Endothelial cell of umbilical vein (primary cell): ENCODE data around the gene FABP6. TPM values are rescaled to one million over a fixed set of nuclear protein-coding genes. Genes with fewer than 3 reads are reported as not detected.

ENCODE experiments used
- BruUV-seq: library from RNA; stranded (reverse); fragments of 400-500 nt; replicated peaks from 2 replicates; lab custom pipeline; 2021; lab: Mats Ljungman, UMichigan
- CTCF ChIA-PET: fragments of 300-600, 350-600 bp; sonication (Branson Sonifier 250); formaldehyde crosslinking; loops from one replicate; lab custom pipeline; 2021; ENCODE audit warnings: antibody characterized with exemption, inconsistent platforms; lab: Charles Lee
- POLR2A ChIA-PET: fragments of 300-600, 350-600 bp; sonication (Branson Sonifier 250); formaldehyde crosslinking; loops from one replicate; lab custom pipeline; 2021; ENCODE audit warnings: antibody characterized with exemption, inconsistent platforms; lab: Charles Lee
- DNase-seq: peaks from one replicate; pipeline ENCODE4 v3.0.0-alpha.2; 2011; ENCODE audit warnings: low read depth, low spot score
- FAIRE-seq: peaks from 2 replicates; lab custom pipeline; 2011; peaks lifted over from hg19 to GRCh38; lab: Jason Lieb, UNC
- H2AFZ ChIP-seq: 2 replicates; pipeline ENCODE4 v1.6.0; 2012; ENCODE audit warnings: low read depth, low read length, control low read depth, inconsistent platforms
- H3K27ac ChIP-seq: 2 replicates; pipeline ENCODE4 v1.5.1; 2011; ENCODE audit warnings: low read depth, mild to moderate bottlenecking, control low read depth, low read length, moderate library complexity; ENCODE audit not compliant: insufficient read depth
- H3K27me3 ChIP-seq, 2 experiments: 2 replicates each; pipeline versions ENCODE4 v1.6.0 to v1.6.1; 2011; ENCODE audit warnings: low read length in 2 of 2, mixed read lengths in 1 of 2; ENCODE audit not compliant: control insufficient read depth in 2 of 2, insufficient read depth in 2 of 2
- H3K36me3 ChIP-seq, 2 experiments: 2 replicates in 1 of 2; 3 replicates in 1 of 2; pipeline ENCODE4 v1.5.1; 2011; ENCODE audit warnings: low read length in 2 of 2, mild to moderate bottlenecking in 1 of 2, moderate library complexity in 1 of 2; ENCODE audit not compliant: control insufficient read depth in 2 of 2, insufficient read depth in 2 of 2; ENCODE audit errors: extremely low read depth in 1 of 2
- H3K4me1 ChIP-seq: 3 replicates; pipeline ENCODE4 v1.5.1; 2011; ENCODE audit warnings: mild to moderate bottlenecking, low read length; ENCODE audit not compliant: control insufficient read depth, insufficient read depth; ENCODE audit errors: extremely low read depth
- H3K4me2 ChIP-seq: 2 replicates; pipeline ENCODE4 v1.6.1; 2011; ENCODE audit warnings: low read length, control low read depth, mixed read lengths; ENCODE audit not compliant: insufficient read depth
- H3K4me3 ChIP-seq, 3 experiments: fragments of 200-600 bp in 1 of 3; sonication (generic), shearing (Covaris generic) in 1 of 3; replicated peaks in 1 of 3; 2 replicates each; pipeline ENCODE4 v1.5.1; 2011 to 2016; ENCODE audit warnings: control low read depth in 3 of 3, low read length in 3 of 3, mild to moderate bottlenecking in 2 of 3, inconsistent platforms in 1 of 3, low read depth in 1 of 3, moderate library complexity in 1 of 3; ENCODE audit not compliant: insufficient read depth in 1 of 3
- H3K79me2 ChIP-seq: 2 replicates; pipeline ENCODE4 v1.6.0; 2012; ENCODE audit warnings: low read length, inconsistent platforms; ENCODE audit not compliant: control insufficient read depth, insufficient read depth
- H3K9ac ChIP-seq: replicated peaks from 2 replicates; pipeline ENCODE3; 2011; ENCODE audit warnings: low read length, control low read depth; ENCODE audit not compliant: insufficient read depth; ENCODE audit errors: extremely low read depth
- H3K9me1 ChIP-seq: replicated peaks from 3 replicates; pipeline ENCODE4 v1.6.0; 2011; ENCODE audit warnings: mild to moderate bottlenecking, low read length; ENCODE audit not compliant: control insufficient read depth, insufficient read depth; ENCODE audit errors: extremely low read depth
- H3K9me3 ChIP-seq: replicated peaks from 2 replicates; pipeline ENCODE4 v1.5.1; 2012; ENCODE audit warnings: low read length, inconsistent platforms; ENCODE audit not compliant: control insufficient read depth, insufficient read depth
- H4K20me1 ChIP-seq: replicated peaks from 2 replicates; pipeline ENCODE3; 2011; ENCODE audit warnings: mild to moderate bottlenecking, low read length; ENCODE audit not compliant: control insufficient read depth, insufficient read depth; ENCODE audit errors: extremely low read depth
- EZH2 ChIP-seq: IDR thresholded peaks from 2 replicates; pipeline ENCODE4 v1.6.1; 2012; ENCODE audit warnings: borderline replicate concordance, low read depth, mild to moderate bottlenecking, moderate library complexity, low read length, inconsistent platforms; ENCODE audit not compliant: severe bottlenecking
- FOS ChIP-seq: IDR thresholded peaks from 2 replicates; pipeline ENCODE4 v1.6.1; 2011; ENCODE audit warnings: mild to moderate bottlenecking, low read length, moderate library complexity, borderline replicate concordance; ENCODE audit not compliant: insufficient read depth
- GATA2 ChIP-seq: IDR thresholded peaks from 2 replicates; pipeline ENCODE4 v1.7.0; 2011; ENCODE audit warnings: low read depth, mild to moderate bottlenecking, moderate library complexity, mixed read lengths, low read length; ENCODE audit not compliant: insufficient read length, insufficient read depth
- JUN ChIP-seq: IDR thresholded peaks from 2 replicates; pipeline ENCODE4 v1.6.1; 2011; ENCODE audit warnings: borderline replicate concordance, low read depth; ENCODE audit not compliant: insufficient read length, insufficient read depth
- MYC ChIP-seq: IDR thresholded peaks from one replicate; pipeline ENCODE4 v1.6.1; 2011; ENCODE audit warnings: mild to moderate bottlenecking, low read depth, low read length
- POLR2A ChIP-seq: IDR thresholded peaks from 2 replicates; pipeline ENCODE4 v1.6.1; 2012; ENCODE audit warnings: low read depth, mild to moderate bottlenecking, control low read depth, low read length
- POLR2AphosphoS5 ChIP-seq: IDR thresholded peaks from 2 replicates; pipeline ENCODE4 v1.6.1; 2012; ENCODE audit warnings: low read depth, mild to moderate bottlenecking, control low read depth, low read length, moderate library complexity; ENCODE audit not compliant: insufficient read depth
- dilution Hi-C: fragments of 300-500 bp; cut with MboI; formaldehyde crosslinking; loops from one replicate; pipeline ENCODE4 v1.15.0; 2019; ENCODE audit warnings: low sequenced_read_pairs; ENCODE audit not compliant: extremely low pct_ligation_motif_present
- intact Hi-C: fragments of 100-400 bp; cut with micrococcal nuclease; formaldehyde crosslinking; loops from one replicate; pipeline ENCODE4 v1.10.0; 2022
- polyA plus RNA-seq, 4 experiments: library from polyadenylated mRNA; depleted of rRNA in 3 of 4; stranded (reverse) in 3 of 4; unstranded in 1 of 4; fragments of >200 nt; gene quantifications; 2 replicates each; pipeline versions ENCODE4 v1.2.1 to v1.2.3, GENCODE V29; 2011 to 2012; ENCODE audit warnings: missing spikeins in 1 of 4
- total RNA-seq: library from RNA; stranded (reverse); gene quantifications from 2 replicates; pipeline ENCODE4 v1.2.3, GENCODE V29; 2021
- TF ChIP-seq, protein P1 (sequence below), 2 donors: IDR thresholded peaks; 1 replicate in 1 of 2; 2 replicates in 1 of 2; pipeline ENCODE4 v1.5.1; 2011; ENCODE audit warnings: low read length in 2 of 2, mild to moderate bottlenecking in 2 of 2, moderate library complexity in 2 of 2, control low read depth in 1 of 2, inconsistent platforms in 1 of 2, low read depth in 1 of 2; ENCODE audit not compliant: insufficient read depth in 1 of 2; ENCODE audit errors: extremely low read depth in 1 of 2

FABP6 gene
- total and polyA plus RNA-seq, 2 donors (not counting 3 experiments of a cell fraction or from before 2014, with no cell fraction given): not detected

- H3K9ac ChIP-seq: no peak overlapping the region
- DNase-seq (no peak), FAIRE-seq (no peak)
- intact Hi-C loops: no loop called here
- no peaks in the 10 kb centered on the region for H3K9me1 ChIP-seq
- no peak overlapping the region for H2AFZ ChIP-seq
- no peaks in the 10 kb centered on the region for H3K4me1 ChIP-seq
- no peaks in the 10 kb centered on the region for H4K20me1 ChIP-seq
- CTCF ChIA-PET: interaction anchor here (0.6 to 2.4 kb wide), 4 partner anchors 16 to 189 kb away, joined by 3 to 6 read pairs (median 4); no protein-coding TSS in a partner anchor
- H3K9me3 ChIP-seq: no peaks in the 10 kb centered on the region
- BruUV-seq: no TSS peak
- H3K27ac ChIP-seq: no peak overlapping the region
- no peaks in the 10 kb centered on the region for H3K36me3 ChIP-seq
- no peaks in the 10 kb centered on the region for H3K27me3 ChIP-seq
- no peak overlapping the region for H3K4me3 ChIP-seq
- no peaks in the 10 kb centered on the region for H3K79me2 ChIP-seq
- POLR2A ChIA-PET: interaction anchor here (0.5 kb wide), 1 partner anchor 23 kb away, joined by 3 read pairs; no protein-coding TSS in a partner anchor
- dilution Hi-C loops: no loop called here
- H3K4me2 ChIP-seq: no peak overlapping the region
- TF ChIP-seq MYC (no peak), GATA2 (no peak), JUN (no peak), EZH2 (no peak), FOS (no peak), POLR2A (no peak), POLR2AphosphoS5 (no peak)
- TF ChIP-seq, protein P1, sequence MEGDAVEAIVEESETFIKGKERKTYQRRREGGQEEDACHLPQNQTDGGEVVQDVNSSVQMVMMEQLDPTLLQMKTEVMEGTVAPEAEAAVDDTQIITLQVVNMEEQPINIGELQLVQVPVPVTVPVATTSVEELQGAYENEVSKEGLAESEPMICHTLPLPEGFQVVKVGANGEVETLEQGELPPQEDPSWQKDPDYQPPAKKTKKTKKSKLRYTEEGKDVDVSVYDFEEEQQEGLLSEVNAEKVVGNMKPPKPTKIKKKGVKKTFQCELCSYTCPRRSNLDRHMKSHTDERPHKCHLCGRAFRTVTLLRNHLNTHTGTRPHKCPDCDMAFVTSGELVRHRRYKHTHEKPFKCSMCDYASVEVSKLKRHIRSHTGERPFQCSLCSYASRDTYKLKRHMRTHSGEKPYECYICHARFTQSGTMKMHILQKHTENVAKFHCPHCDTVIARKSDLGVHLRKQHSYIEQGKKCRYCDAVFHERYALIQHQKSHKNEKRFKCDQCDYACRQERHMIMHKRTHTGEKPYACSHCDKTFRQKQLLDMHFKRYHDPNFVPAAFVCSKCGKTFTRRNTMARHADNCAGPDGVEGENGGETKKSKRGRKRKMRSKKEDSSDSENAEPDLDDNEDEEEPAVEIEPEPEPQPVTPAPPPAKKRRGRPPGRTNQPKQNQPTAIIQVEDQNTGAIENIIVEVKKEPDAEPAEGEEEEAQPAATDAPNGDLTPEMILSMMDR (IDR thresholded peaks at IDR 0.05; ENCODE audit: extremely low read depth in 1 of 2, insufficient read depth in 1 of 2, low read depth in 1 of 2, low read length in 2 of 2): no peak
These were observed 18.0 kb upstream of the FABP6 start for GRCh38 chr5:160211352-160211751.
